Spleen (tissue), 7 donors: ENCODE results near the gene ADM2.

ENCODE experiments used
- CTCF ChIP-seq, 11 experiments: fragments of 200-600 bp in 7 of 11; fragments of 450-650 bp in 4 of 11; sonication (generic) in 4 of 11; IDR thresholded peaks in 8 of 11; conservative IDR thresholded peaks in 3 of 11; 1 replicate in 7 of 11; 2 replicates in 4 of 11; pipeline versions ENCODE4 v1.4.0 to v1.8.0; 2016 to 2021; ENCODE audit warnings: antibody characterized with exemption in 11 of 11, inconsistent platforms in 4 of 11, mild to moderate bottlenecking in 1 of 11
- POLR2A ChIP-seq, 3 donors: fragments of 450-650 bp; IDR thresholded peaks; one replicate each; pipeline ENCODE4 v1.5.1; 2017; ENCODE audit warnings: antibody characterized with exemption in 3 of 3, mild to moderate bottlenecking in 1 of 3
- donor health status: DM: no; HTN: no; CAD: no; lungs with moderate emphysema.
- donor health status: DM: no; HTN: no; CAD: no.
- donor health status: DM: no; HTN: no; CAD: no.

GRCh38 chr22:50483556-50483955 lies 2.2 kb downstream of the ADM2 start:
- no peak for TF ChIP-seq CTCF (IDR thresholded peaks at IDR 0.05 in 8 of 11, conservative IDR thresholded peaks at IDR 0.05 in 3 of 11)
- no peak for TF ChIP-seq POLR2A (IDR thresholded peaks at IDR 0.05)
